ENCODE results near the gene AQP2.

AQP2 gene

DNA sequence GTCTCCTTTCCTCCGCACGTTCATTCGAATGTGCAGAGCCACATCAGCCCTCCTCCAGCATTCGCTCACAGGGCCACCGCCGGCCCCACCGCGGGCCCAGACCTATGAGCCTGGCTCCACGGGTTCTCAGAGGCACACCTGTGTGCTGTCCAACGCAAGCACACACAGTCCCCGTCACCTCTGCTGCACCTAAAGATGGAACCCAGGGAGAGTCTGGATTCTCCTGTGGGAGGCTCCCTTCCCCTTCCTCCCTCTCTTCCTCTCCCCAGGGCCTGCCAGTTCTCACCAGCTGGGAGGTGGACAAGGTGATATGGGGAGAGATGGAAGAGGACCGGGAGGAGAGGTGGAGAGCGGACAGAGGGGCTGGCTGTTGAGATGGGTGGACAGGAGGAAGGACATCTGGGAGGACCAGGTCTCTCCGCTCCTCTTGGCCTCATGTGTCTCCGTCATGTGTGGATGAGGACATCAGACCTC lies 17.3 kb downstream of the AQP2 start:
- DNase-seq (ENCODE audit: low read depth in 1 of 2, low spot score in 1 of 2) = no peak

DNA sequence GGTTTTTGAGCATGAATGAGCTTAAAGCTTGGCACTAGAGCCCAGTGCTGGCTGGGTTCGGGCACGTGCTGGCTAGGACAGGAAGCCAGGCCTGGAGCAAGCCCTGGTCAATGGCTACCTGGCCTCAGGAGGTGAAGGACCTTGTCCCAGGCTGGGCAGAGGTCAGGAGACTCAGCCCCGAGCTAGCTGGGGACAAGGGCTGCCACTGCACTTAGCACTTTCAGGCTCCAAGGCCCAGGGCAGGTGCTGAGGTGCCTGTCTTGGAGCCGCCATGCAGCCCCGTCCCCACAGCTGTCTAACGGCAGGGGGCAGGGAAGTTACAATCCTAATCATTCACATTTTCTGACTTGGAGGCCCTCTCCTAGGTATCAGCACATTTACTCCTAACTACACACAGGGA lies 17.9 kb downstream of the AQP2 start:
- DNase-seq (ENCODE audit: low read depth in 1 of 2, low spot score in 1 of 2) = no peak

DNA sequence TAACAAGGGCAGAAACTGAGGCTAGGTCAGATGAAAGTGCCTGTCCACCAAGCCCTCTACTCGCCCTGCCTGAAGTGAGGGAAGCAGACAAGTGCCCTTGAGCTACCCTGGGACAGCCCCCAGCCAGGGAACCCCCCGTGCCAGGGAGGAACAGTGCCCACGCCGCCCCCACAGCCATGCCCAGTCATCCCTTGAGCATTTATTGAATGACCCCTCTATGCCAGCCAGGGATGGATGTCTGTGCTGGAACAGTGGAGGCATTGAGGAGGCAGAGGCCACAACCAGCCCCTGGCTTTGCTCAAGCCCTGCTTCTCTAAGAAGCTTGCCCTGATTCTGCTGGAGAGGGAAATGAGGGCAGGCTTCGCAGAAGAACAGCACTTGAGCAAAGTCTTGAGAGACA lies 18.5 kb downstream of the AQP2 start:
- no peak for DNase-seq (ENCODE audit: low read depth in 1 of 2, low spot score in 1 of 2)

DNA sequence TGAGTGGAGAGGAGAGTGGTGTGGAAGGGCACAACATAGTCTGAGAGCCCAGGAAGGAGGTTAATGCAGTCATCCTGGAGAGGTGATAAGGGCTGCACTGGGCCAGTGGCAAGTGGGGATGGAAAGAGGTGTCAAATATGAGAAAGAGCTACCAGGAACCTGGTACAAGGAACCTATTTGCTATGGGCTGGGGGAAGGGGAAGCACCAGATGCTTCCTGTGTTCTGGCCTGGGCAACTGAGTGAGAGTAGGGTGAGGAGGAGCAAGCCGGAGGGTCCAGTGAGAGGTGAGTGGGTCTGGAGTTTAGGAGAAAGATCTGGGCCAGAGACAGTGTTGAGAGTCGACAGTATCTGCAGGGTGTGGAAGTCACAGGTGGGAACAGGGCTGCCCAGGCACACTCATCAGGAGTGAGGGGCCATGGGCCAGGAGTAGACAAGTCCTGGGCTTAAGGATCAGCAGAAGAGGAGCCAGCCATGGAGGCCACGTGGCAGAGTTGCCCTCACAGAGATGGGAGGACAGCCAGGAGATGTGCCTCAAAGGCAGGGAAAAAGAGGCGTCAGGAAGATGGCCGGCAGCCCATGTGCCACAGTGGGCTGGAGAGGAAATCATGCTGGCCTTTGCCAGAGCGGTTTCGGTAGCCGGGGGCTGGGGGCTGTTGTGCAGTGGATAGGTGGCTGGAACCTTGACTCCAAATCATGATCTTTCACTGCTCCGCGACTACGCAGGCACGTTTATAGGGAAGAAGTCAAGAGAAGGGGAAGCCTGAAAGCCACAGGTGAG lies 19.3 kb downstream of the AQP2 start:
- DNase-seq (ENCODE audit: low read depth in 1 of 2, low spot score in 1 of 2) = no peak

DNA sequence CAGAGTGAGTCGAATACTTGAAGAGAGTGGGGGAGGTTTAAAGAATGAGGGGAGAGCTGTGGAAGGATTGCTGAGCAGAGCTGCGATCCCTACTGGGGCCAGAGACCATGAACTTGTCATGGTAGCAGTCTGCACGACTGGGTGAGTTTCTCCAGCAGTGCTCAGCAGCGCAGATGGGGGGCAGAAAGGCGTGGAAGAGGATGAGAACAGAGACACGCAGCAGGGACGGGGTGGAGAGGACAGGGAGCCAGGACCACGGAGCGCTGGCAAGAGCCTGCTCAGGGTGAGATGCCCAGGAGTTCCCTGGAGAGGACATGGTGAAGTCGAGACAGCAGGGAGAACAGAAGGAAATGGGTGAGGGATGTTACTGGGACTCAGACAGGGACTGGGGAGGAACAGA lies 20.1 kb downstream of the AQP2 start:
- DNase-seq (ENCODE audit: low read depth in 1 of 2, low spot score in 1 of 2) = no peak

DNA sequence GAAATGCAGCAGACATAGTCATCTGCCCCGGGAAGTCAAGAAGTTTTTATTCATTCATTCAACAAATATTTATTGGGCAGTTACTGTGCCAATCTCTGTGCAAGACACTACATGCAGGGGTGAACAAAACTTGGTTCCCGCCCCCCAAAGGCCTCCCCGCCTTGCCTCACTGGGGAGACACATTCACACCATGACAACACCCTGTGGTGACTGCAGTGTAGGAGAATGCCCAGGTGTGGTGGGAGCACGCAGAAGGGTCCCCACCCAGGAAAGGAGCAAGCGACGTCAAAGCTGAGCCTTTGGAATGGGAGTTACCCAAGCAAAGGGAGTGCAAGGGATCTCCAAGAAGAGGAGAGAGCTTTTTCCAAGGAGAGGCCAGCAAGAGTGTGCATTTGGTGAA lies 20.6 kb downstream of the AQP2 start:
- no peak for DNase-seq (ENCODE audit: low read depth in 1 of 2, low spot score in 1 of 2)

DNA sequence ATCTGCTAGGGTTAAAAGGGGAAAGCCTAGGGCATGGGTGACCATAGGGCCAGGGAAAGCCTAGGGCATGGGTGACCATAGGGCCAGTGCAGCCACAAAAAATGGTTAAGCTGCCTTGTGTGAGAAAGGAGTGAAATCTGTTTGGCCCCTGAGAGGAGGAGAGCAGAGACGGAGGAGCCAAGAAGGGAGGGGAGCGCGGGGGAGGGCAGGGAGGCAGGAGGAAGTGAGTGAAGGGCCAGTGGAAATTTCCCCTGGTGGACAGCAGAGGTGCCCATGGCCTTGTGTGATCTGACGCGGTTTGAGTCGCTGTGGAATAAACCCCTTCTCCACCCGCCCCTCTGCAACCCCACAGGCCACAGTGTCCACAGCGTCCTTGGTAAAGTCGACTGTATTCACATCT lies 21.6 kb downstream of the AQP2 start:
- DNase-seq (ENCODE audit: low read depth in 1 of 2, low spot score in 1 of 2) = no peak

DNA sequence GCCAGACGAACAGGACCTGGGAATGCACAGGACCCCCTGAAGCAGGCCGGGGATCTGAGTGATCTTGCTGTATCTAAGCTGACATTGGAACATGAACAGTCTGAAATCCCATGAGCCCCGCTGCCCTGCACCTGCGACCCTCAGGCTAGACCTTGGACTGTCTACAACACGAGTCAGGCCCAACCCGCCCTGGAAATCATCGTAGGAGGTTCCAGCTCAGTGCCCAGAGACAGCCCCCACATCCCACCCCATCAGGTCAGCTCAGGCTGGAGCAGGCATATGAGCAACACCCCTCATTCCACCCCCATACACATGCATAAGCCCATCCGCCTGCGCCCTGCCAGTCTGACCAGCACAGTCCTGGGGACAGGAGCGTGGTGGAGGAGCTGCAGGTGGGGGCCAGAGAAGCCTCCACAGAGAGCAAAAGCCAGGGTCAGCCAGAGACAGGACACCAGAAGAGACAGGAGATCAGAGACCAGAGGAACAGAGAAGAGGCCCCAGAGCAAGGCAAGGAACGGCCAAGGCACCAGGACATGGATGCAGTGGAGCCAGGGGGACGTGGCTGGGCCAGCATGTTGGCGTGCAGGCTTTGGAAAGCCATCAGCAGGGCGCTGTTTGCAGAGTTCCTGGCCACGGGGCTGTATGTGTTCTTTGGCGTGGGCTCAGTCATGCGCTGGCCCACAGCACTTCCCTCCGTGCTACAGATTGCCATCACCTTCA lies 22.3 kb downstream of the AQP2 start, which contains the start of gene AQP6:
TSS of gene AQP6 (plus strand) at position 307 of the 720 bp plus-strand sequence. CDS start at position 534, 227 bp downstream.
- DNase-seq (ENCODE audit: low read depth in 1 of 2, low spot score in 1 of 2) = no peak

DNA sequence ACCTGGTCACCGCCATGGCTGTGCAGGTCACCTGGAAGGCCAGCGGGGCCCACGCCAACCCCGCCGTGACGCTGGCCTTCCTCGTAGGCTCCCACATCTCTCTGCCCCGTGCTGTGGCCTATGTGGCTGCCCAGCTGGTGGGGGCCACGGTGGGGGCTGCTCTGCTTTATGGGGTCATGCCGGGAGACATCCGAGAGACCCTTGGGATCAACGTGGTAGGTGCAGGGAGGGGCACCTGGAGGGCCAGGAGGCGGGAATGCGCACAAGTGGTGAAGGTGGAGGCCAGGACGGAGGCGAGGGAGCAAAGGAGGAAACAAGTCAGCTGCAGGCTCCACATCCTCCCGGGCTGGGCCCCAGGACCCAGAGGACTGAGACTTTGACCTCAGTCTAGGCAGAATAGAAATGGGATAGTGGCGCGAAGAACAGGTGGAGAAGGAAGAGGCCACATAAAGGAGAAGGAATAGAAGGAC lies 22.9 kb downstream of the AQP2 start:
- no peak for DNase-seq (ENCODE audit: low read depth in 1 of 2, low spot score in 1 of 2)

DNA sequence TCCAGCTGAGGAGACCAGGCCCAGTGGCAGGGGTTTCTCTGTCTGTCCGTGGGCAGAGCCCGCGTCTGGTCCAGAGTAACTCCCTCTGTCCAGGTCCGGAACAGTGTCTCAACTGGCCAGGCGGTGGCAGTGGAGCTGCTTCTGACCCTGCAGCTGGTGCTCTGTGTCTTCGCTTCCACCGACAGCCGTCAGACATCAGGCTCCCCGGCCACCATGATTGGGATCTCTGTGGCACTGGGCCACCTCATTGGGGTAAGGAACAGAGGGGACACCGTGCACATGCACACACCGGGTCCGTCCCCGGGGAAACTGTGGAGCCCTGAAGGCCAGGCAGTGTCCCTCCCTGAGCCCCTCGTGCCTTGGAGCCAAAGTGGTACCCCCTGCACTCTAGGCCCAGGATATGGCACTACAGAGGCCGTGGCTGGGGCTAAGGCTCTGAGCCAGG lies 23.7 kb downstream of the AQP2 start:
- DNase-seq (ENCODE audit: low read depth in 1 of 2, low spot score in 1 of 2) = no peak

DNA sequence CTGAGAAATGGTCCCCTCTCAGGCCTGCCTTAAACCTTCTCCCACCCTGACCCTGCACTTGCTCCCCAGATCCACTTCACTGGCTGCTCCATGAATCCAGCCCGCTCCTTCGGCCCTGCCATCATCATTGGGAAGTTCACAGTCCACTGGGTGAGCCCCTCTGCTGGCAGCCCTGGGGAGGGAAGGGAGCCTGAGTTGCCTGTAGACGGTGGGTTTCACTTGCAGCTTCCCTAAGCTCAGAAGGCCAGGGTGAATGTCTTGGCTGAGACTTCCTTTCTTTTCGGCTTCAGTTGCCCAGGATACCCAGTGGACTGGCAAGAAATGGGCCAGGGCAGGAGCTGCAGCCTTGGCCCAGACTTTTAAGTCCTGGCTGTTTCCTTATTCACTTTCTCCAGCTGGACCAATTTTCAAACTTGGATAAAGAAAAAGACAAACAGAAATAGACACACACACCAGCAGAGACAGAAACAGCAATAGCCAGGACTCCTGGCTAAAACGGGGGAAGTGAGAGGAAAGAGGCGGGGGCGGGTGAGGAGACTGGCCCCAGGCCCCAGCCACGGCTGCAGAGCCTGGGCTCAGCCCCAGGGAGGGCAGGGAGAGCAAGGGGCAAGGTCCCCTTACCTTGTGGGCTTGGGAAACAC lies 24.3 kb downstream of the AQP2 start:
- DNase-seq (ENCODE audit: low read depth in 1 of 2, low spot score in 1 of 2) = no peak

DNA sequence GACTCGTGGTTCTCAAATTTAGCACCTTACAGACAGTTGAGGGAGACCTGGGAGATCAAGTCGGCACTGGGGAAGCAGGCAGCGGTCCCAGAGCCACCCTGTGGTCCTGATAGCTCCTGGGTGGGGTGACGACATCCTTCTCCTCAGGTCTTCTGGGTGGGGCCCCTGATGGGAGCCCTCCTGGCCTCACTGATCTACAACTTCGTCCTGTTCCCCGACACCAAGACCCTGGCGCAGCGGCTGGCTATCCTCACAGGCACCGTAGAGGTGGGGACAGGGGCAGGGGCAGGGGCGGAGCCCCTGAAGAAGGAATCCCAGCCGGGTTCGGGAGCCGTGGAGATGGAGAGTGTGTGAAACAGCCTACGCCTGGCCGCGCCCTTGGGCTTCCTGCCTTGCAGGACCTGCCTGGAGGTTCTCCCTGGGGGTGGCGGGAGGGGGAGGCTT lies 24.8 kb downstream of the AQP2 start:
- DNase-seq (ENCODE audit: low read depth in 1 of 2, low spot score in 1 of 2) = no peak

DNA sequence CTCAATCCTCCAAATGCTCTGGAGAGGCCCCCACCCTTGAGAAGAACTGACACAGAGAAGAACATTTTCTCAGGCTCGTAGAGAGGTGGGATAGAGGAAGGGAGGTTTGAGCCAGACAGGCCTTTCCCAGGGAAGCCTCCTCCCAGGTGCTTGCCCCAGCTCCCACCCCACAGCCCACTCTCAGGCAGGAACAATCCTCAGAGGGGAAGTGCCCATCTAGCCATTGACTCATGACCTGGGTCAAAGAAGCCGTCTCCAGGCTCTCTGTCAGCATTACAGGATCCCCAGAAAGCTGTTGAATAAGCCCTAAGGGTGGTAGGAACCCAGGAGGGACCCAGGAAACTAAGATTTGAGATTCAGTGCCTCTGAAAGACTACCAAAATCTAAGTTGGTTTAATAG lies 26.0 kb downstream of the AQP2 start:
- no peak for DNase-seq (ENCODE audit: low read depth in 1 of 2, low spot score in 1 of 2)

DNA sequence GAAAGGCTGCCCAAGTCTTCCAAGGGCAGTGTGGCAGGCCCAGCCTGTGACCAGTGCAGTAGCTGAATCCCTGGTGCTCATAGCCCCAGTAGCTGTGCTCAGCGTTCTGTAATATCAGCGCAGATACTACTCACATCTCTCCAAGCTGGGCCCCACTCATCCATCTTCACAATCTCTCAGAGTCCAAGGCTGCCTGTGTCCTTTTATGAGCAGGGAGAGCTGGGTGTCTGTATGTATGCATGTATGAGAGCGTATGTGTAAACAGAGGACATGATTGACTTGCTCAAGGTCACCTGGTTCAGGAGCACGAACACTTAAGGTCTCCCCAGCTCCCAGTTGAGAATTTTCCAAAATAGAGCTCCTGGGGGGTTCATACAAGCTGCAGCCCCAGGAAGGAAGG lies 27.6 kb downstream of the AQP2 start:
- DNase-seq (ENCODE audit: low read depth in 1 of 2, low spot score in 1 of 2) = no peak

DNA sequence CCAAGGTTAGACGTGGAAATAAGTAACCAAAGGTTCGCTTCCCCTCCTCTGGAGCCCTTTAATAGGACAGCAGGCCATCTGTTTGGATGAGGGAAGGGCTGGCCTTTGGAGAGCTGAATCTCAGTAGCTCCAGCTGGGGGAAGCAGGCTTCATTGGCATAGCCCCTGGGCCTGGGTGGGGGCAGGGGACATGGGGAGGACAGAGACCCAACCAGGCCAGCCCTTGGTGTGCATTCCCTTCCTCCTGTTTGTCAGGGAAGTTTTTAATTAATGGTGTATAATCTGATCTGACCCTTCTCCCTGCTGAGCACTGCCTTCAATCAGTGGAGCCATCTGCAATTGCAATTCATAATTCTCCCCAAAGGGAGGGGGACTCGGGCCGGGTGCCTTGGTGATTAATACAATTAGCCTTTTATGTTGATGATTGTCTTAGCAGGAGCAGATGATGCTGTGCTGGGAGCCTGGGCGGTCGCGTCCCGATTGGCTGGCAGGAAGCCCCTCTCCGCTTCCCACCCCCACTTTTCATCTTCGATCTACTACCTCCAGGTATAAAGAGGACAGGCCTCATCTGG lies 28.6 kb downstream of the AQP2 start:
- DNase-seq (ENCODE audit: low read depth in 1 of 2, low spot score in 1 of 2) = no peak

DNA sequence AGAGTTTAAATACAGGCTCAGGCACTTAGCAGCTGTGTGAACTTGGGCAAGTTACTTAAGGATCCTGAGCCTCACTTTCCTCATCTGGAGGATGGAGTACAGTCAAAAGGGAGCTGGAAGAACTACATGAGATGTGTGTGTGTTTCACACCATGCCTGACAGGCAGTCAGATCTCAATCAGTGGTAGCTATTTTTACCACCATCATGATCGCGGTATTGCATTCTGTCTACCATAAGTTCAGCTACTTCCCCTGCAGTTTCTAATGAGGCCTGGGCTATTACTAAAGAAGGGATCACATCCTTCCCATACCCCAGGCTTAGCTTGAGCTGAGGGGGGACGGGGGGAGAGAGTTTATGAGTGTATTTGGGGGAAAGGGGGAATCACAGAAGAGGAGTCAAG lies 29.3 kb downstream of the AQP2 start:
- DNase-seq (ENCODE audit: low read depth in 1 of 2, low spot score in 1 of 2) = no peak

DNA sequence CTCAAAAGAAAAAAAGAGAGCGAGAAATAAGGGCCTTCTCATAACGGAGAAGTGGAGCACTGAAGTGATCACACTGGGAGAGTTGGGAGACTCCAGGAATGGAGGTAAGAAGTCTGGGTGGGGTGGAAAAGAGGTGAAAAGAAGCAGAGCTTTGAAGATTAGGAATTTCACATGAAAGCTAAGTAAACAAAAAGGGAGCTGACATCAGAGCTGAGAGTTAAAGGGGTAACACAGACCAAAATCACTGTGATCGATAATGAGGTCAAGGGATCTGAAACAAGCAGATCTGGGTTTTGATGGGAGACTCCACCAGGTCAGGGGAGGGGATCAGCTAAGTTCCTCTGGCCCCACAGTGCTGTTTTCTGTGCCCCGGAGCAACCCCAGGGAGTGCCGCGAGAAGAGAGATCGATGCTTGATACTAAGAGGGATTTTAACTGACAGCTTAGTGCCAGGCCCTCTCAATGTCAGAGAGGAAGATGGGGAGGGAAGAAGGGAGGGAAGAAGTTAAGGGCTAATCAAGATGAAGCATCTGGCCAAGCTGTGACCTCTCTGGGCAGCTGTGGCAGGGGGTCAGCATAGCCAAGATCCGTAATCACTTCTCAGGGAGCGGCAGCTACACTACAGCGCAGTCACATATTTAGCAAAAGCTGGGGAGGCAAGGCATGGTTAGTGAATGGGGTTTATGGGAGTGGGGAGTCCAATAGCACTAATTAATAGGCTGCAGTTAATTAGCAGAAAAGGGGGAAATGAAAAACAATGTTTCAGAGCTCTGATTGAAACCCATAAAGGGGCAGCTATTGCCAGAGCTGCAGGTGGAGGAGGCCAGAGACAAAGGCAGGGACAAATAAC lies 30.2 kb downstream of the AQP2 start:
- no peak for DNase-seq (ENCODE audit: low read depth in 1 of 2, low spot score in 1 of 2)

DNA sequence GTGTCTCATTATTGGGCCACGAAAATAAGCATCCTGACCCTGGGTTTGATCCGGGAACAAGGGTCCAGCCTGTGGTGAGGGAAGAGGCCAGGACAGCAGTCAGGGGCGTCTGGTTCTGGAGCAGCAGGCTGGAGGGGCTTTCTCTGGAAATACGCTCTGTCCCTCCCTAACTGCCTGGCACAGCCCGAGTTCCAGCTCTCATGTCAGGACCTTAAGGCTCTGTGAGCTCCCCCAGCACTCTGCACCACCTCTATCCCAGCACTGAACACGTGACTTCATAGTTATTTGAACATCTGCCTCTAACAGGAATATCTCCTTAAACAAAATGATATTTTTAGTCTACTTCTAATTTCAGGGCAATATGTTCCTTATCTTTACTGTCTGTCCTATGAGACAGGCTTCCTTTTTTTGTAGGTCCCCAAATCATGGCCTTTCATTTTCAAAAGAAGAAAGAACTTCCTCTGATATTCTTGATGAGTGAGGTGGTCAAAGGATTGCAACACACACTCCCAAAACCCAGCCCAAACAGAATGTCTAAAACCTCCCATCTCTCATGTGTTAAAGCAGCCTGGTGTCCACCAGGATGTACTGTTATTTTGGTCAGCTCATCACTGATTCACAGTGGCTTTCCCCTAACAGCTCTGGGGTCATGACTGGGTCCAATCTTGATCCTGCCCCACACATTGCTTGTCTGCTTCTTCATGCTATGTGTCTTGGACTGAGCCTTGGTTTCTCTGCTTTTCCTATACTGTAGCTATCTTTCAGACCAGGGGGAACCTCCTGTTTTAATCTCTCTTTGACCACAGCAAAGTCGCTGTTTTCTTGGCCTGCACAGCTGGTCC lies 31.9 kb downstream of the AQP2 start:
- DNase-seq (ENCODE audit: low read depth in 1 of 2, low spot score in 1 of 2) = no peak

DNA sequence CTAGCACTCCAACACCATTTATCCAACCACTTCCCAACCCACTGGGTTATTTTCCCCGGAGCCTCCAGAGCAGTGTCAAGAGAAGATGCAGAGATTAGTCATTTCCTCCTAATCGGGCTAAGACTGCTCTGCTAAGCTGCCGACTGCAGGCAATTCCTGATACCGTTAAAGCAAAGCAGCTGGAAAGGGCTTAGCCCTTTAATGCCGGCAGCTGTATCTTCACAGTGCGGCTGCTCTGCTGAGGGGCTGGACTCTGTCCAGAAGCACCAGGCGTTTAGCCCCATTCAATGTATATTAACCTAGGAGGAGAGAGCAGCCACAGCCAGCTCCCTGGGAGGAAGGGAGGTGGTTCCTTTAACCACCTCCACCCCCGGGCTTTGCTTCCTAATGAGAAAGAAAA lies 33.4 kb downstream of the AQP2 start:
- no peak for DNase-seq (ENCODE audit: low read depth in 1 of 2, low spot score in 1 of 2)
